Uterus (tissue), 4 donors: ENCODE measurements around the gene CYYR1. TPM values are rescaled to one million over a fixed set of nuclear protein-coding genes. Genes with fewer than 3 reads are reported as not detected.

Experiments
- DNase-seq, 2 donors: peaks; one replicate each; pipeline ENCODE4 v3.0.0-alpha.2; 2019 to 2020
- H3K27ac ChIP-seq, 2 donors: fragments of 200-600 bp; sonication (generic); 1 replicate in 1 of 2; 2 replicates in 1 of 2; pipeline ENCODE4 v1.5.1; 2016 to 2018
- H3K27me3 ChIP-seq, 2 donors: fragments of 200-600 bp; sonication (generic); one replicate each; pipeline ENCODE4 v1.5.1; 2018 to 2019; ENCODE audit warnings: control low read depth in 1 of 2
- H3K36me3 ChIP-seq, 2 donors: fragments of 200-600 bp; sonication (generic); one replicate each; pipeline ENCODE4 v1.5.1; 2019; ENCODE audit warnings: control low read depth in 1 of 2
- H3K4me1 ChIP-seq, 2 donors: fragments of 200-600 bp; sonication (generic); one replicate each; pipeline ENCODE4 v1.5.1; 2018 to 2019; ENCODE audit warnings: control low read depth in 1 of 2
- H3K4me3 ChIP-seq, 2 donors: fragments of 200-600 bp; sonication (generic); 1 replicate in 1 of 2; 2 replicates in 1 of 2; pipeline ENCODE4 v1.5.1; 2018 to 2019; ENCODE audit warnings: mild to moderate bottlenecking in 1 of 2
- H3K9me3 ChIP-seq, 2 donors: fragments of 200-600 bp; sonication (generic); one replicate each; pipeline ENCODE4 v1.5.1; 2019; ENCODE audit warnings: control low read depth in 1 of 2
- CTCF ChIP-seq, 4 experiments: fragments of 200-600 bp in 2 of 4; fragments of 450-650 bp in 2 of 4; sonication (generic) in 2 of 4; IDR thresholded peaks; one replicate each; pipeline ENCODE4 v1.5.1; 2016 to 2019; ENCODE audit warnings: antibody characterized with exemption in 4 of 4, mild to moderate bottlenecking in 2 of 4, moderate library complexity in 1 of 4
- POLR2A ChIP-seq, 2 donors: fragments of 450-650 bp; IDR thresholded peaks; one replicate each; pipeline ENCODE4 v1.6.1; 2016; ENCODE audit warnings: antibody characterized with exemption in 2 of 2, mild to moderate bottlenecking in 1 of 2, moderate library complexity in 1 of 2
- intact Hi-C: fragments of 100-400 bp; cut with DNase I; formaldehyde crosslinking; loops from one replicate; pipeline ENCODE4 v1.15.1; 2023; ENCODE audit warnings: low total_unique reads
- total RNA-seq, 4 donors: library from RNA; depleted of rRNA in 3 of 4; stranded (reverse); fragments of >200 nt in 3 of 4; gene quantifications; one replicate each; pipeline versions ENCODE4 v1.1.0 to v1.2.4, GENCODE V29; 2014 to 2023
- donor health status: DM: yes; HTN: yes; CAD: no.

CYYR1 gene
- total RNA-seq, 4 donors from 2014 or later, result 15.9 to 83.8 (median 23.7) TPM

DNA sequence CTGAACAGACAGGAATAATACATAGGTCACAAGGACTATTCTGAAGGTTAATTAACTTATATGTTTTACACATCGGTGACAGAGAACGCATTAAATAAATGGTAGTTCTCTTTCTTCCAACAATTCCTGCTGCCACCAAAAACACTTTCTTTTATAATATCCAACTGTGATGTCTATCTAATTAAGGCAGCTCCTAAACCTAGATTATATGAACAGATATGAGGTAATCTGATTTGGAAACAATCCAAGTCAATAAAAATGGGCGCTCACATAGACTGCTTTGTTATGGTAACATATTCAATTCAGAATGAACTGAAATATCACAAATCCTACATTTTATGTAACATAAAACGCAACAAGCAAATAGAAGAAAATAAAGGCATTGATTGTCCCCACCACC lies 16.0 kb downstream of the CYYR1 start:
- no peak for DNase-seq
- no peaks in the 10 kb centered on the region for H3K4me1 ChIP-seq
- no peaks in the 10 kb centered on the region for H3K9me3 ChIP-seq
- H3K27me3 ChIP-seq, result no peaks in the 10 kb centered on the region
- TF ChIP-seq CTCF (IDR thresholded peaks at IDR 0.05) (no peak), POLR2A (IDR thresholded peaks at IDR 0.05) (no peak)
- intact Hi-C loops, result no loop called here
- H3K4me3 ChIP-seq, result no peak overlapping the region
- no peaks in the 10 kb centered on the region for H3K36me3 ChIP-seq
- H3K27ac ChIP-seq, result no peak overlapping the region

DNA sequence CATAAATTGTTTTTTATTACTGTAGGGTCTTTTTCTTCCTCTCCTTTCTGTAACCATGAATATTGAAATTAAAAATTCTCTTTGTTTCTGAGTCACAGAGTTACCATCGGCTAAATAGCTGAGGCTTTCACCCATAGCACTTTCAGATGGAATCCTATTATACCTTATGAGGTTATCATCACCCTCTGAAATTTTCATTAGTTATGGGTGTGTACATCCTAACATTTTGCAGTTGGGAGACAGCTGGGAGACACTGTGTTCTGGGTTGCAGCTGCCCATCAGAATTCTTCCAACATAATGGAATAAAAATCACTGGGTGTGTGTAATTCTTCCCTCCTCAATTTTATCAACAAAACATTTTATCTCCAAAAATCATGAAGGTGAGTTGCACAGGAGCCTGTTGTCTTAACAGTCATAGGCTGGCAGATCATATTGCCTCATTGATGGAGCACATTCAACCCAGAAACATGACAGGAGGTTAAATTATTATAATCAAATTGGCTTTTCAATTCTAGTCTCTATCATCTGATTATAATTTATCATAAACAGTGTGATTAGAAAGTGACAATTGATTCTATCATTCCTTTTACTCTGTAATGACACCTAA lies 17.4 kb downstream of the CYYR1 start:
- DNase-seq, result no peak
- Histone ChIP-seq H3K9me3 (no peaks in the 10 kb centered on the region), H3K36me3 (no peaks in the 10 kb centered on the region), H3K27me3 (no peaks in the 10 kb centered on the region), H3K4me1 (no peaks in the 10 kb centered on the region), H3K27ac (no peak overlapping the region), H3K4me3 (no peak overlapping the region)
- TF ChIP-seq POLR2A (IDR thresholded peaks at IDR 0.05) (no peak), CTCF (IDR thresholded peaks at IDR 0.05) (no peak)
- intact Hi-C loops, result no loop called here

- Histone ChIP-seq H3K36me3 (no peaks in the 10 kb centered on the region), H3K9me3 (no peaks in the 10 kb centered on the region), H3K27me3 (no peaks in the 10 kb centered on the region), H3K27ac (no peak overlapping the region), H3K4me3 (no peak overlapping the region), H3K4me1 (no peaks in the 10 kb centered on the region)
- no peak for DNase-seq
- no peak for TF ChIP-seq POLR2A (IDR thresholded peaks at IDR 0.05)
- TF ChIP-seq CTCF (IDR thresholded peaks at IDR 0.05), result no peak
- intact Hi-C loops, result no loop called here
Measured at GRCh38 chr21:26554365-26554764, 18.7 kb downstream of the CYYR1 start.

GRCh38 chr21:26553898-26554297 lies 19.2 kb downstream of the CYYR1 start:
- Histone ChIP-seq H3K9me3 (no peaks in the 10 kb centered on the region), H3K4me3 (no peak overlapping the region), H3K27me3 (no peaks in the 10 kb centered on the region), H3K36me3 (no peaks in the 10 kb centered on the region), H3K4me1 (no peaks in the 10 kb centered on the region), H3K27ac (no peak overlapping the region)
- no peak for DNase-seq
- TF ChIP-seq CTCF (IDR thresholded peaks at IDR 0.05), result no peak
- TF ChIP-seq POLR2A (IDR thresholded peaks at IDR 0.05), result no peak
- intact Hi-C loops, result no loop called here

GRCh38 chr21:26550326-26550725 lies 22.8 kb downstream of the CYYR1 start:
- Histone ChIP-seq H3K9me3 (no peaks in the 10 kb centered on the region), H3K4me3 (no peak overlapping the region), H3K27ac (peak overlapping the region; percentile 16 to 64), H3K27me3 (no peaks in the 10 kb centered on the region), H3K4me1 (no peaks in the 10 kb centered on the region), H3K36me3 (no peaks in the 10 kb centered on the region)
- TF ChIP-seq CTCF (IDR thresholded peaks at IDR 0.05), result no peak
- no peak for TF ChIP-seq POLR2A (IDR thresholded peaks at IDR 0.05)
- DNase-seq, result no peak
- intact Hi-C loops, result no loop called here
